GM12878 (cell line): ENCODE measurements around the gene NSD2. TPM values are rescaled to one million over a fixed set of nuclear protein-coding genes. Genes with fewer than 3 reads are reported as not detected.

Experiments
- ATAC-seq: fragments of 200-7000 bp; cut with Tn5 transposase; 3 replicates; pipeline ENCODE4 v1.9.1; 2020; ENCODE audit warnings: mild to moderate bottlenecking, moderate library complexity
- BruUV-seq: library from RNA; stranded (reverse); fragments of 400-500 nt; replicated peaks from 2 replicates; lab custom pipeline; 2021; lab: Mats Ljungman, UMichigan
- CTCF ChIA-PET: fragments of 300-600 bp; sonication (Branson Sonifier 250); formaldehyde crosslinking; extraction: SDS; loops from one replicate; lab custom pipeline; 2021; ENCODE audit warnings: inconsistent platforms; lab: Yijun Ruan, JAX
- POLR2A ChIA-PET: fragments of 350-600 bp; formaldehyde crosslinking; extraction: SDS; loops from one replicate; lab custom pipeline; 2021; ENCODE audit warnings: inconsistent platforms; lab: Charles Lee
- RAD21 ChIA-PET: fragments of 300-600 bp; sonication (Branson Sonifier 250); formaldehyde crosslinking; loops from one replicate; lab custom pipeline; 2023; ENCODE audit warnings: antibody characterized with exemption; ENCODE audit not compliant: unreplicated experiment; lab: Charles Lee
- SMC1A ChIA-PET: fragments of 300-600 bp; sonication (Branson Sonifier 250); formaldehyde crosslinking; loops from one replicate; lab custom pipeline; 2023; ENCODE audit not compliant: unreplicated experiment, uncharacterized antibody; lab: Charles Lee
- DNase-seq: peaks from one replicate; pipeline ENCODE4 v3.0.0-alpha.2; 2011; ENCODE audit warnings: low read depth, low spot score
- FAIRE-seq: peaks from 3 replicates; lab custom pipeline; 2011; peaks lifted over from hg19 to GRCh38; lab: Jason Lieb, UNC
- H2AFZ ChIP-seq: 2 replicates; pipeline ENCODE4 v1.6.0; 2011; ENCODE audit warnings: low read depth, low read length, control low read depth; ENCODE audit not compliant: control insufficient read depth
- H3K27ac ChIP-seq: 2 replicates; pipeline ENCODE4 v1.5.1; 2011; ENCODE audit warnings: control low read depth; ENCODE audit not compliant: control insufficient read depth, insufficient read depth
- H3K27me3 ChIP-seq, 2 experiments: replicated peaks in 1 of 2; 2 replicates each; pipeline versions ENCODE4 v1.6.0 to v1.6.1; 2011; ENCODE audit warnings: low read length in 1 of 2; ENCODE audit not compliant: control insufficient read depth in 2 of 2, insufficient read depth in 2 of 2
- H3K36me3 ChIP-seq, 2 experiments: 2 replicates each; pipeline ENCODE4 v1.5.1; 2011; ENCODE audit warnings: low read length in 1 of 2; ENCODE audit not compliant: control insufficient read depth in 2 of 2, insufficient read depth in 2 of 2
- H3K4me1 ChIP-seq: 2 replicates; pipeline ENCODE4 v1.6.1; 2011; ENCODE audit warnings: mild to moderate bottlenecking, low read length, moderate library complexity, mixed read lengths; ENCODE audit not compliant: control insufficient read depth, insufficient read depth
- H3K4me2 ChIP-seq: 2 replicates; pipeline ENCODE4 v1.6.0; 2011; ENCODE audit warnings: control low read depth; ENCODE audit not compliant: control insufficient read depth, insufficient read depth
- H3K4me3 ChIP-seq: fragments of 200-600 bp; sonication (generic); 2 replicates; pipeline ENCODE4 v1.5.1; 2016
- H3K79me2 ChIP-seq: 2 replicates; pipeline ENCODE4 v1.6.0; 2011; ENCODE audit warnings: low read length; ENCODE audit not compliant: control insufficient read depth, insufficient read depth
- H3K9ac ChIP-seq: 2 replicates; pipeline ENCODE4 v1.8.0; 2011; ENCODE audit warnings: low read length, control low read depth, mixed read lengths; ENCODE audit not compliant: control insufficient read depth, insufficient read depth
- H3K9me3 ChIP-seq: replicated peaks from 3 replicates; pipeline ENCODE4 v1.5.1; 2011; ENCODE audit warnings: mild to moderate bottlenecking, low read length; ENCODE audit not compliant: control insufficient read depth, insufficient read depth
- H4K20me1 ChIP-seq: 2 replicates; pipeline ENCODE4 v1.6.0; 2011; ENCODE audit not compliant: control insufficient read depth, insufficient read depth
- DPF2 ChIP-seq: fragments of 450-650 bp; IDR thresholded peaks from 2 replicates; pipeline ENCODE4 v1.6.1; 2017; ENCODE audit warnings: mild to moderate bottlenecking
- EZH2 ChIP-seq: IDR thresholded peaks from 2 replicates; pipeline ENCODE4 v1.6.1; 2012; ENCODE audit warnings: low read depth, mild to moderate bottlenecking, control low read depth, inconsistent platforms, low read length, borderline replicate concordance; ENCODE audit not compliant: control insufficient read depth
- HDAC2 ChIP-seq: fragments of 200-600 bp; sonication (generic); IDR thresholded peaks from 2 replicates; pipeline ENCODE4 v1.6.1; 2017
- HDAC6 ChIP-seq: fragments of 200-600 bp; sonication (generic); IDR thresholded peaks from one replicate; pipeline ENCODE4 v1.8.0; 2017; ENCODE audit warnings: antibody characterized with exemption; ENCODE audit not compliant: unreplicated experiment
- MEF2B ChIP-seq: fragments of 450-650 bp; IDR thresholded peaks from 2 replicates; pipeline ENCODE4 v1.6.1; 2018; ENCODE audit warnings: mild to moderate bottlenecking, moderate library complexity; ENCODE audit not compliant: partially characterized antibody, poor library complexity, severe bottlenecking
- RBBP5 ChIP-seq: fragments of 200-600 bp; sonication (generic); conservative IDR thresholded peaks from 2 replicates; pipeline ENCODE4 v1.6.1; 2016
- SMARCA5 ChIP-seq: fragments of 450-650 bp; IDR thresholded peaks from 2 replicates; pipeline ENCODE4 v1.6.1; 2017; ENCODE audit warnings: mild to moderate bottlenecking
- SUPT20H ChIP-seq: IDR thresholded peaks from 2 replicates; pipeline ENCODE4 v1.6.1; 2011; ENCODE audit warnings: low read depth, mild to moderate bottlenecking, low read length, moderate library complexity, borderline replicate concordance; ENCODE audit not compliant: control insufficient read depth
- YY1 ChIP-seq: IDR thresholded peaks from 2 replicates; pipeline ENCODE4 v1.6.1; 2011; ENCODE audit warnings: low read depth, mild to moderate bottlenecking, low read length
- WGBS: methylation state at CpG from one replicate; pipeline ENCODE4 v1.1.6; 2016; ENCODE audit warnings: low lambda C conversion rate; ENCODE audit not compliant: insufficient replicate concordance, insufficient coverage; ENCODE audit errors: missing lambda C conversion rate; 5-methylcytosine and 5-hydroxymethylcytosine counted together
- in situ Hi-C: fragments of 300-500 bp; cut with MboI; formaldehyde crosslinking; loops from 9 replicates; pipeline ENCODE4 v1.14.3; 2018; ENCODE audit warnings: mixed read lengths
- intact Hi-C: fragments of 100-400 bp; cut with micrococcal nuclease; formaldehyde crosslinking; loops from one replicate; pipeline ENCODE4 v1.14.2; 2022; ENCODE audit not compliant: unreplicated experiment
- polyA plus RNA-seq, 11 experiments: library from polyadenylated mRNA; depleted of rRNA in 4 of 11; unstranded in 6 of 11; stranded (reverse) in 5 of 11; fragments of >200 nt; fragmentation: Nextera tagmentation in 4 of 11; fragmentation: Illumina TruSeq in 1 of 11; extraction: Ambion mirVana in 4 of 11; extraction: Trizol in 1 of 11; gene quantifications; 1 replicate in 1 of 11; 2 replicates in 10 of 11; pipeline versions ENCODE4 v1.2.1 to v1.2.3, GENCODE V29; 2011 to 2016; ENCODE audit warnings: inconsistent platforms in 2 of 11, missing spikeins in 2 of 11, low read depth in 1 of 11
- total RNA-seq, 4 experiments: library from RNA; depleted of rRNA in 3 of 4; stranded (reverse); fragments of >200 nt in 3 of 4; fragmentation: Illumina TruSeq in 1 of 4; extraction: Trizol in 1 of 4; gene quantifications; 2 replicates each; pipeline versions ENCODE4 v1.2.1 to v1.2.3, GENCODE V29; 2013 to 2021
- TF ChIP-seq, protein P1 (sequence below): IDR thresholded peaks from 2 replicates; pipeline ENCODE4 v1.6.1; 2011; ENCODE audit warnings: low read depth, low read length, improper control_type of control experiment, borderline replicate concordance
- TF ChIP-seq, protein P2 (sequence below): fragments of 450-650 bp; IDR thresholded peaks from 2 replicates; pipeline ENCODE4 v1.6.1; 2017; ENCODE audit warnings: mild to moderate bottlenecking, low read depth, inconsistent platforms; ENCODE audit not compliant: poor library complexity, severe bottlenecking
- TF ChIP-seq, protein P3 (sequence below): fragments of 450-650 bp; IDR thresholded peaks from 2 replicates; pipeline ENCODE4 v1.6.1; 2017; ENCODE audit warnings: low read depth, mild to moderate bottlenecking, moderate library complexity
- TF ChIP-seq, protein P4 (sequence below): fragments of 450-650 bp; formaldehyde crosslinking; IDR thresholded peaks from 2 replicates; pipeline ENCODE4 v1.5.0; 2022; ENCODE audit warnings: mild to moderate bottlenecking, missing genetic modification characterization

The NSD2 gene
- total and polyA plus RNA-seq, 10 of the 15 experiments (the other 5 are each of a cell fraction or from before 2014, with no cell fraction given) = 8.6 to 139 (median 67.2) TPM

DNA sequence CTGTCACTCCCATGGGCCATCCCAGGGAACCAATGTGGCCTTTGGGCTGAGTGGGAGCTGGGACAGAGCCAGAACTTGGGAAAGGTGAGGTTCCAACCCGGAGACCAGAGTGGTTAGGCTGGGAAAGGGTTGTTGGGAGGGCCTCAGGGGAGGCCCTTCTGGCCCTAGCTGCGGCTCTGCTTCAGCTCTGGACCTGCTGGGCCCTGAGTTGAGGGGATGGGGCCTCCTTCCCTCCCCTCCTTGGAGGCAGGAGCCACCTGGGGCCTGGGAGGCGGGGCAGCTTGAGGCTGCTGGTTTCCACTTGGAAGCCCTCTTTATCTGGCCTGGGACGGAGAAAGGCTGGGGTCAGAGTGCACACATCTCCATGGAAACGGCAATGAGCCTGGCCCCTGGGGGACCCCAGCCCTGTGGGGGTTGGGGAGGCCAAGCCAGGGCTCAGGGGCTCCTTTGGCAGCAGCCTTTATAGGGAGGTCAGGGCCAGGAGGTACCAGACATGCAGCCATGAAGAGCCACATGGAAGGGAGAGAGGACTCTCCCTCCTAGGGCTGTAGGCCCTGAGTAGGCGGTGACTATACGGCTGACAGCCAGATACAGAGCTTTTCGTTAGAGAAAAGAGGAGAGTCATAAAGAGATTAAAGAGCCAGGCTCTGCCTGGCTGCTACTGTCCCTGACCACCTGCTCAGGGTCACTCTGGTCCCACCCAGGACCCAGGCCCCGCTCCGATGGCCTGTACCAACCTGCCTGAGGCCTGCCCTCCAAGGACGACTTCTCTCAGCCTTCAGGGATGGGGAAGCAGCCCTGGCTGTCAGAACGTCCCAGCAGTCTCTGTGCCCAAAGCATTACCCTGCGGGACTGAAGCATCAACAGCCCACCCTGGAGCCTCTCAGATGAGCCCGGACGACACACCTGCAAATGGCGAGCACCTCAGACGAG lies 6.9 kb upstream of the NSD2 start (continued):
- TF ChIP-seq, protein P1, sequence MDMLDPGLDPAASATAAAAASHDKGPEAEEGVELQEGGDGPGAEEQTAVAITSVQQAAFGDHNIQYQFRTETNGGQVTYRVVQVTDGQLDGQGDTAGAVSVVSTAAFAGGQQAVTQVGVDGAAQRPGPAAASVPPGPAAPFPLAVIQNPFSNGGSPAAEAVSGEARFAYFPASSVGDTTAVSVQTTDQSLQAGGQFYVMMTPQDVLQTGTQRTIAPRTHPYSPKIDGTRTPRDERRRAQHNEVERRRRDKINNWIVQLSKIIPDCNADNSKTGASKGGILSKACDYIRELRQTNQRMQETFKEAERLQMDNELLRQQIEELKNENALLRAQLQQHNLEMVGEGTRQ = no peak

DNA sequence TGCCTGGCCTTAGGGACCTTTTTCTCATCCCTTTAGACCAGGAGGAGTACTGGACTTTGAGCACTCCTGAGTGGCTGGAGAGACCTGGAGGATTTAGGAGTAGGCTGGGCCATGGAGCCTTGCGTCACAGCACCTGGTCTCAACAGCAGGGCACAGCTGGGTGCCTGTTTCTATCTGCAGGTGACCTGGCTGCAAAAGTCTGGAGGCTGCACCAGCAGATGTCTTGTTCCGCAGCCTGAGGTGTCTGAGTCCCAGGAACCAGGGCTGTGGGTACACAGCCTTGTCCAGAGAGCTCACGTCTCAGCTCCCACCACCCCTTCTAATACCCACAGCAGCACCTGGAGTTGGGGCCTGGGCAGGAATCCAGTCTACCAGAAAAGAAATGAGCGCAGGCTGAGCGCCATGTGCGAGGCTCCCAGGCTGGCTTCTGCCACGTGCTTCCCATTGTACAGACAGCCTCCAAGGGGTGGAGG lies 5.0 kb upstream of the NSD2 start:
- H3K4me2 ChIP-seq = no peak overlapping the region
- H4K20me1 ChIP-seq = no peaks in the 10 kb centered on the region
- intact Hi-C loops (no loop called here), in situ Hi-C loops (no loop called here)
- ChIA-PET POLR2A (interaction anchor here (0.6 kb wide), 1 partner anchor 53 kb away, joined by 3 read pairs; no protein-coding TSS in a partner anchor), RAD21 (no interaction called here), CTCF (interaction anchor here (1.2 kb wide), 1 partner anchor 33 kb away, joined by 6 read pairs; no protein-coding TSS in a partner anchor), SMC1A (no interaction called here)
- H3K27me3 ChIP-seq = no peaks in the 10 kb centered on the region
- no TSS peak for BruUV-seq
- no peak overlapping the region for H3K9ac ChIP-seq
- DNase-seq (no peak), FAIRE-seq (no peak), ATAC-seq (no peak)
- H2AFZ ChIP-seq = no peak overlapping the region
- 86% methylated on average over 7 of the region's 7 CpGs for WGBS
- H3K36me3 ChIP-seq = no peaks in the 10 kb centered on the region
- H3K27ac ChIP-seq = no peak overlapping the region
- no peak overlapping the region for H3K4me3 ChIP-seq
- H3K79me2 ChIP-seq = peaks cover 2% of the 10 kb centered on the region
- H3K4me1 ChIP-seq = peaks cover 21% of the 10 kb centered on the region
- no peaks in the 10 kb centered on the region for H3K9me3 ChIP-seq
- no peak for TF ChIP-seq RBBP5
- TF ChIP-seq, protein P2, sequence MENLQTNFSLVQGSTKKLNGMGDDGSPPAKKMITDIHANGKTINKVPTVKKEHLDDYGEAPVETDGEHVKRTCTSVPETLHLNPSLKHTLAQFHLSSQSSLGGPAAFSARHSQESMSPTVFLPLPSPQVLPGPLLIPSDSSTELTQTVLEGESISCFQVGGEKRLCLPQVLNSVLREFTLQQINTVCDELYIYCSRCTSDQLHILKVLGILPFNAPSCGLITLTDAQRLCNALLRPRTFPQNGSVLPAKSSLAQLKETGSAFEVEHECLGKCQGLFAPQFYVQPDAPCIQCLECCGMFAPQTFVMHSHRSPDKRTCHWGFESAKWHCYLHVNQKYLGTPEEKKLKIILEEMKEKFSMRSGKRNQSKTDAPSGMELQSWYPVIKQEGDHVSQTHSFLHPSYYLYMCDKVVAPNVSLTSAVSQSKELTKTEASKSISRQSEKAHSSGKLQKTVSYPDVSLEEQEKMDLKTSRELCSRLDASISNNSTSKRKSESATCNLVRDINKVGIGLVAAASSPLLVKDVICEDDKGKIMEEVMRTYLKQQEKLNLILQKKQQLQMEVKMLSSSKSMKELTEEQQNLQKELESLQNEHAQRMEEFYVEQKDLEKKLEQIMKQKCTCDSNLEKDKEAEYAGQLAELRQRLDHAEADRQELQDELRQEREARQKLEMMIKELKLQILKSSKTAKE = no peak
- TF ChIP-seq DPF2 = no peak
- TF ChIP-seq, protein P3, sequence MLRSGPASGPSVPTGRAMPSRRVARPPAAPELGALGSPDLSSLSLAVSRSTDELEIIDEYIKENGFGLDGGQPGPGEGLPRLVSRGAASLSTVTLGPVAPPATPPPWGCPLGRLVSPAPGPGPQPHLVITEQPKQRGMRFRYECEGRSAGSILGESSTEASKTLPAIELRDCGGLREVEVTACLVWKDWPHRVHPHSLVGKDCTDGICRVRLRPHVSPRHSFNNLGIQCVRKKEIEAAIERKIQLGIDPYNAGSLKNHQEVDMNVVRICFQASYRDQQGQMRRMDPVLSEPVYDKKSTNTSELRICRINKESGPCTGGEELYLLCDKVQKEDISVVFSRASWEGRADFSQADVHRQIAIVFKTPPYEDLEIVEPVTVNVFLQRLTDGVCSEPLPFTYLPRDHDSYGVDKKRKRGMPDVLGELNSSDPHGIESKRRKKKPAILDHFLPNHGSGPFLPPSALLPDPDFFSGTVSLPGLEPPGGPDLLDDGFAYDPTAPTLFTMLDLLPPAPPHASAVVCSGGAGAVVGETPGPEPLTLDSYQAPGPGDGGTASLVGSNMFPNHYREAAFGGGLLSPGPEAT = no peak
- TF ChIP-seq HDAC2 = no peak
- TF ChIP-seq HDAC6 = no peak
- no peak for TF ChIP-seq SMARCA5
- no peak for TF ChIP-seq MEF2B
- TF ChIP-seq, protein P4, sequence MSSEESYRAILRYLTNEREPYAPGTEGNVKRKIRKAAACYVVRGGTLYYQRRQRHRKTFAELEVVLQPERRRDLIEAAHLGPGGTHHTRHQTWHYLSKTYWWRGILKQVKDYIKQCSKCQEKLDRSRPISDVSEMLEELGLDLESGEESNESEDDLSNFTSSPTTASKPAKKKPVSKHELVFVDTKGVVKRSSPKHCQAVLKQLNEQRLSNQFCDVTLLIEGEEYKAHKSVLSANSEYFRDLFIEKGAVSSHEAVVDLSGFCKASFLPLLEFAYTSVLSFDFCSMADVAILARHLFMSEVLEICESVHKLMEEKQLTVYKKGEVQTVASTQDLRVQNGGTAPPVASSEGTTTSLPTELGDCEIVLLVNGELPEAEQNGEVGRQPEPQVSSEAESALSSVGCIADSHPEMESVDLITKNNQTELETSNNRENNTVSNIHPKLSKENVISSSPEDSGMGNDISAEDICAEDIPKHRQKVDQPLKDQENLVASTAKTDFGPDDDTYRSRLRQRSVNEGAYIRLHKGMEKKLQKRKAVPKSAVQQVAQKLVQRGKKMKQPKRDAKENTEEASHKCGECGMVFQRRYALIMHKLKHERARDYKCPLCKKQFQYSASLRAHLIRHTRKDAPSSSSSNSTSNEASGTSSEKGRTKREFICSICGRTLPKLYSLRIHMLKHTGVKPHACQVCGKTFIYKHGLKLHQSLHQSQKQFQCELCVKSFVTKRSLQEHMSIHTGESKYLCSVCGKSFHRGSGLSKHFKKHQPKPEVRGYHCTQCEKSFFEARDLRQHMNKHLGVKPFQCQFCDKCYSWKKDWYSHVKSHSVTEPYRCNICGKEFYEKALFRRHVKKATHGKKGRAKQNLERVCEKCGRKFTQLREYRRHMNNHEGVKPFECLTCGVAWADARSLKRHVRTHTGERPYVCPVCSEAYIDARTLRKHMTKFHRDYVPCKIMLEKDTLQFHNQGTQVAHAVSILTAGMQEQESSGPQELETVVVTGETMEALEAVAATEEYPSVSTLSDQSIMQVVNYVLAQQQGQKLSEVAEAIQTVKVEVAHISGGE (CRISPR knock-in tag) = no peak
- TF ChIP-seq YY1 = no peak
- TF ChIP-seq SUPT20H = no peak
- no peak for TF ChIP-seq EZH2
